GM13977 (cell line): ENCODE data around the gene KCNA10.
"Not testable (repeated sequence)": the region's sequence is repeated elsewhere in the genome, so short reads cannot be mapped to it uniquely, and the experiment has no call there.

ENCODE experiments used
- DNase-seq: peaks from one replicate; pipeline ENCODE4 v3.0.0; 2012; ENCODE audit warnings: low spot score
- CTCF ChIP-seq: IDR thresholded peaks from 2 replicates; pipeline ENCODE4 v1.5.1; 2012; ENCODE audit warnings: mild to moderate bottlenecking, control low read depth; ENCODE audit not compliant: insufficient read depth; ENCODE audit errors: extremely low read depth, missing control alignments
- in situ Hi-C: fragments of 300-500 bp; cut with MboI; formaldehyde crosslinking; loops from one replicate; pipeline ENCODE4 v1.12.0; 2022; ENCODE audit warnings: low sequenced_read_pairs, low pct_unique_long_range_greater_than_20kb, mixed read lengths, inconsistent platforms; ENCODE audit not compliant: unreplicated experiment

KCNA10 gene

GRCh38 chr1:110515891-110516290 is 3.1 kb downstream of the KCNA10 start:
- in situ Hi-C loops, result no loop called here
- DNase-seq, result no peak
- no peak for TF ChIP-seq CTCF

DNA sequence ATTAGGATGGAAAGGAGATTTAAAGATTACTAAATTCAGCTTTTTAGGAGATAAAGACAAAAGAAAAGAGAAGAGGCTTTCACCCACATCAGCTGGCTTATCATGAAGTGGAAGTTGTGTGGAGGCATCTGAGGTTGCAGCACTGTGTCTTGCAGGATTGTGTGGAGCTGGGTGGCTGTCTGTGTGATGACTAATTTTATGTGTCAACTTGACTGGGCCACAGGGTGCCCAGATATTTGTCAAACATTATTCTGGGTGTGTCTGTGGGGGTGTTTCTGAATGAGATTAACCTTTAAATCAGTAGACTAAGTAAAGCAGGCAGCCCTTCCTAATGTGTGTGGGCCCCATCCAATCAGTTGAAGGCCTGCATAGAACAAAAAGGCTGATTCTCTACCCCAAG is 3.9 kb downstream of the KCNA10 start:
- in situ Hi-C loops, result no loop called here
- DNase-seq, result no peak
- TF ChIP-seq CTCF, result no peak

GRCh38 chr1:110513511-110513910 is 5.5 kb downstream of the KCNA10 start:
- DNase-seq, result no peak
- TF ChIP-seq CTCF, result no peak
- in situ Hi-C loops, result no loop called here

DNA sequence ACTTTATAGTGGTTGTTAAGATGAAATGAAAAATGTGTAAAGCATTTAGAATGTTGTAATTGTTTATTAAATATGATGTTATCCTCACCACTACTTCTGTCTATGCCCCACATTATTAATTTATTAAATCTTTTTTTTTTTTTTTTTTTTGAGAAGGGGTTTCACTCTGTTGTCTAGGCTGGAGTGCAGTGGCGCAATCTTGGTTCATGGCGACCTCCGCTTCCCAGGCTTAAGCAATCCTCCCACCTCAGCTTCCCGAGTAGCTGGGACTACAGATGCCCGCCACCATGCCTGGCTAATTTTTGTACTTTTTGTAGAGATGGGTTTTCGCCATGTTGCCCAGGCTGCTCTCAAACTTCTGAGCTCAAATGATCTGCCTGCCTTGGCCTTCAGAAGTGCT is 7.5 kb downstream of the KCNA10 start:
- no peak for TF ChIP-seq CTCF
- DNase-seq, result no peak
- in situ Hi-C loops, result no loop called here

DNA sequence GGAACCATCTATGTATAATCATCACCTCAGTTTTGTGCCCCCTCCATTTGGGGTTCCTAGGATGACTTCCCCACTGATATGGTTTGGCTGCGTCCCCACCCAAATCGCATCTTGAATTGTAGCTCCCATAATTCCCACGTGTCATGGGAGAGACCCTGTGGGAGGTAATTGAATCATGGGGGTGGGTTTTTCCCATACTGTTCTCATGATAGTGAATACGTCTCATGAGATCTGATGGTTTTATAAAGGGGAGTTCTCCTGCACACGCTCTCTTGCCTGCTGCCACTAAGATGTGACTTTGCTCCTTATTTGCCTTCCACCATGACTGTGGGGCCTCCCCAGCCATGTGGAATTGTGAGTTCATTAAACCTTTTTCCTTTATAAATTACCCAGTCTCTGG is 8.1 kb downstream of the KCNA10 start:
- DNase-seq, in situ Hi-C loops: not testable (repeated sequence)

- in situ Hi-C loops, result no loop called here
- TF ChIP-seq CTCF, result no peak
- no peak for DNase-seq
Measured at GRCh38 chr1:110509655-110510054, 9.3 kb downstream of the KCNA10 start.

DNA sequence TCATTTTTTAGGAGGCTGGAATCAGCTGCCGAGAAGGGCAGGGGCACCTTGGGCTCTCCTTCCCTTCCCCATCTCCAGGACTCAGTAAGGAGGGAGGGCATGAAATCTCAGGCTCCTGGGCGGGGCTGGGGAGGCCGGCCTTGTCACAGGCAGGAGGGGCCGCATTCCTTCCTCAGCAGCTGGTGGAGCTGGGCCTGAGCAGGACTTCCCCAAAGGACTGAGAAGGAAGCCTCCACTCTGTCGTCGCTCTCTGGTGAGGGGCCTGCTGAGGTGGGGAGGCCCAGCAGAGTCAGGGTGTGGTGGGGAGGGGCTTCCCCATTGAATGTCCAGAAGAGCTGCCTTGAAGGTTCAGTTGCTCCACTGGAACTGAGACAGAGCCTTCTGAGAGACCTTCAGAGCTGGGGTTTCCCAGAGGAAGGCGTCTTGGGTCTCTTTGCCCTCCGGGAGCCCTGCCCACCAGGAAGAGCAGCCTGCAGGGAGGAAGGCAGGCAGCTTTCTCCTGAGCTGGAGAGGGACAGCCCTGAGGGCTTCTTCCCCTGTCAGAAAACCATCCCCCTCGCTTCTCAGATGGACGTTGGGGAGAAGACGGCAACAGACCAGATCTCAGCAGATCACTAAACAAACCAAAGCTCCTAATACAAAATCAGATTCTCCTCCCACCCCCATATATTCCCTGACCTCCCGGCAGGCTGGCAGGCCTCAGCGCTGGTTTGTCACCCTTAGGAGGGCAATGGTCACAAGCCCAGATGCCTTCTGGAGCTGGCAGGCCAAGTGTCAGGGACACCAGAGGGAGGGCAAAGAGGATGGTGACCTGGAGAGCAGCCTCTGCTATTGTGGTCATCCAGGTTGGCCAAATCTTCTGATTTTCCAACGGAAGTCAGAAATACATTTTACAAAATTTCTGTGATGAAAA is 10.7 kb downstream of the KCNA10 start:
- DNase-seq, result peak; percentile 50
- in situ Hi-C loops, result no loop called here
- no peak for TF ChIP-seq CTCF
